Colonic mucosa (tissue), 4 donors: ENCODE results near the gene CPNE7. TPM values are rescaled to one million over a fixed set of nuclear protein-coding genes. Genes with fewer than 3 reads are reported as not detected.

ENCODE experiments used
- DNase-seq: peaks from one replicate; pipeline ENCODE4 v3.0.0-alpha.2; 2020
- H3K27ac ChIP-seq: fragments of 200-600 bp; one replicate; pipeline ENCODE4 v1.8.0; 2021
- H3K27me3 ChIP-seq: fragments of 200-600 bp; one replicate; pipeline ENCODE4 v1.8.0; 2021
- H3K36me3 ChIP-seq: fragments of 200-600 bp; one replicate; pipeline ENCODE4 v1.8.0; 2021
- H3K4me1 ChIP-seq: fragments of 200-600 bp; one replicate; pipeline ENCODE4 v1.8.0; 2021; ENCODE audit warnings: mild to moderate bottlenecking
- H3K4me3 ChIP-seq: fragments of 200-600 bp; one replicate; pipeline ENCODE4 v1.8.0; 2021
- H3K9ac ChIP-seq, 2 donors: one replicate each; pipeline ENCODE4 v1.7.0; 2013; ENCODE audit warnings: control low read depth in 2 of 2, low read depth in 2 of 2, low read length in 2 of 2
- H3K9me3 ChIP-seq: fragments of 200-600 bp; one replicate; pipeline ENCODE4 v1.8.0; 2021
- CTCF ChIP-seq: fragments of 200-600 bp; IDR thresholded peaks from one replicate; pipeline ENCODE4 v1.8.0; 2022; ENCODE audit warnings: antibody characterized with exemption, mild to moderate bottlenecking
- intact Hi-C: fragments of 100-400 bp; cut with DNase I; formaldehyde crosslinking; loops from one replicate; pipeline ENCODE4 v1.14.1; 2022
- total RNA-seq, 2 donors: library from RNA; stranded (reverse); fragmentation: NEBNext Ultra II Directional in 1 of 2; extraction: Animal tissue kit (Norgen Biotek cat#: 25700) in 1 of 2; gene quantifications; one replicate each; pipeline ENCODE4 v1.2.1, GENCODE V29; 2021
- donor health status: healthy.
- donor health status: DM: no; HTN: no; CAD: no.
- donor health status: DM: no; HTN: no; CAD: no.

CPNE7 gene
- total RNA-seq, 2 donors from 2014 or later: 0.19 to 1.6 TPM

GRCh38 chr16:89589241-89589926, 13.8 kb downstream of the CPNE7 start:
- Histone ChIP-seq H3K36me3 (no peaks in the 10 kb centered on the region), H3K27me3 (no peaks in the 10 kb centered on the region), H3K4me3 (no peak overlapping the region), H3K27ac (no peak overlapping the region), H3K9me3 (no peaks in the 10 kb centered on the region), H3K9ac (no peak overlapping the region), H3K4me1 (no peaks in the 10 kb centered on the region)
- intact Hi-C loops: no loop called here
- no peak for DNase-seq
- no peak for TF ChIP-seq CTCF

GRCh38 chr16:89593841-89594240, 18.3 kb downstream of the CPNE7 start:
- H3K9me3 ChIP-seq: no peaks in the 10 kb centered on the region
- no peak overlapping the region for H3K9ac ChIP-seq
- intact Hi-C loops: no loop called here
- no peak overlapping the region for H3K4me3 ChIP-seq
- TF ChIP-seq CTCF: no peak
- no peaks in the 10 kb centered on the region for H3K36me3 ChIP-seq
- H3K27ac ChIP-seq: no peak overlapping the region
- DNase-seq: no peak
- no peaks in the 10 kb centered on the region for H3K27me3 ChIP-seq
- H3K4me1 ChIP-seq: no peaks in the 10 kb centered on the region

- no peaks in the 10 kb centered on the region for H3K36me3 ChIP-seq
- H3K9me3 ChIP-seq: no peaks in the 10 kb centered on the region
- intact Hi-C loops: no loop called here
- H3K27ac ChIP-seq: no peak overlapping the region
- no peak overlapping the region for H3K4me3 ChIP-seq
- TF ChIP-seq CTCF: no peak
- H3K9ac ChIP-seq: no peak overlapping the region
- no peak for DNase-seq
- no peaks in the 10 kb centered on the region for H3K27me3 ChIP-seq
- no peaks in the 10 kb centered on the region for H3K4me1 ChIP-seq
These were observed 19.9 kb downstream of the CPNE7 start for GRCh38 chr16:89595330-89596060.

- no peak for DNase-seq
- intact Hi-C loops: no loop called here
- no peak for TF ChIP-seq CTCF
- no peaks in the 10 kb centered on the region for H3K36me3 ChIP-seq
- no peaks in the 10 kb centered on the region for H3K27me3 ChIP-seq
- H3K9me3 ChIP-seq: no peaks in the 10 kb centered on the region
- no peak overlapping the region for H3K4me3 ChIP-seq
- no peaks in the 10 kb centered on the region for H3K4me1 ChIP-seq
- H3K27ac ChIP-seq: no peak overlapping the region
- H3K9ac ChIP-seq: no peak overlapping the region
These were observed 20.6 kb downstream of the CPNE7 start for GRCh38 chr16:89596061-89596689.

- Histone ChIP-seq H3K36me3 (no peaks in the 10 kb centered on the region), H3K27me3 (no peaks in the 10 kb centered on the region), H3K9ac (no peak overlapping the region), H3K9me3 (no peaks in the 10 kb centered on the region), H3K4me3 (no peak overlapping the region), H3K27ac (no peak overlapping the region), H3K4me1 (no peaks in the 10 kb centered on the region)
- intact Hi-C loops: no loop called here
- no peak for TF ChIP-seq CTCF
- DNase-seq: no peak
These were observed 21.5 kb downstream of the CPNE7 start for GRCh38 chr16:89596957-89597649.
